ENCODE data around the gene MED15. TPM values are rescaled to one million over a fixed set of nuclear protein-coding genes. Genes with fewer than 3 reads are reported as not detected.

MED15 gene
- total RNA-seq, 1 donor from 2014 or later: 135 TPM

GRCh38 chr22:20531154-20531403, 23.7 kb downstream of the MED15 start:
- Mint-ChIP-seq H3K4me3 (no peak overlapping the region), H3K27me3 (ENCODE audit: low read depth) (no peaks in the 10 kb centered on the region), H3K4me1 (peaks cover 52% of the 10 kb centered on the region), H3K9me3 (peaks cover 4% of the 10 kb centered on the region), H3K27ac (peak overlapping the region; percentile 94), H3K36me3 (peaks cover 8% of the 10 kb centered on the region)
- TF ChIP-seq CTCF (IDR thresholded peaks at IDR 0.05; ENCODE audit: unreplicated experiment): no peak
- DNase-seq (ENCODE audit: low spot score in 2 of 2, unreplicated experiment in 2 of 2): no peak

- no peak for TF ChIP-seq CTCF (IDR thresholded peaks at IDR 0.05; ENCODE audit: unreplicated experiment)
- H3K4me3 Mint-ChIP-seq: no peak overlapping the region
- no peak for DNase-seq (ENCODE audit: low spot score in 2 of 2, unreplicated experiment in 2 of 2)
- H3K27me3 Mint-ChIP-seq (ENCODE audit: low read depth): no peaks in the 10 kb centered on the region
- H3K27ac Mint-ChIP-seq: peak overlapping the region; percentile 94
- H3K4me1 Mint-ChIP-seq: peaks cover 47% of the 10 kb centered on the region
- H3K9me3 Mint-ChIP-seq: peaks cover 4% of the 10 kb centered on the region
- H3K36me3 Mint-ChIP-seq: peaks cover 8% of the 10 kb centered on the region
These were observed 24.2 kb downstream of the MED15 start for GRCh38 chr22:20531404-20532201.

- Mint-ChIP-seq H3K4me3 (no peak overlapping the region), H3K9me3 (peaks cover 4% of the 10 kb centered on the region), H3K27ac (peak overlapping the region; percentile 94), H3K36me3 (peaks cover 11% of the 10 kb centered on the region), H3K27me3 (ENCODE audit: low read depth) (no peaks in the 10 kb centered on the region), H3K4me1 (peaks cover 41% of the 10 kb centered on the region)
- DNase-seq (ENCODE audit: low spot score in 2 of 2, unreplicated experiment in 2 of 2): no peak
- no peak for TF ChIP-seq CTCF (IDR thresholded peaks at IDR 0.05; ENCODE audit: unreplicated experiment)
These were observed 25.0 kb downstream of the MED15 start for GRCh38 chr22:20532256-20532993.

GRCh38 chr22:20533095-20533878, 25.9 kb downstream of the MED15 start:
- Mint-ChIP-seq H3K36me3 (peaks cover 11% of the 10 kb centered on the region), H3K4me3 (no peak overlapping the region), H3K27me3 (ENCODE audit: low read depth) (no peaks in the 10 kb centered on the region), H3K4me1 (peaks cover 41% of the 10 kb centered on the region), H3K27ac (peak overlapping the region; percentile 94), H3K9me3 (no peaks in the 10 kb centered on the region)
- DNase-seq (ENCODE audit: low spot score in 2 of 2, unreplicated experiment in 2 of 2): no peak
- TF ChIP-seq CTCF (IDR thresholded peaks at IDR 0.05; ENCODE audit: unreplicated experiment): no peak

GRCh38 chr22:20533879-20534265, 26.5 kb downstream of the MED15 start:
- Mint-ChIP-seq H3K9me3 (no peaks in the 10 kb centered on the region), H3K4me3 (no peak overlapping the region), H3K4me1 (peaks cover 41% of the 10 kb centered on the region), H3K27me3 (ENCODE audit: low read depth) (no peaks in the 10 kb centered on the region), H3K36me3 (peaks cover 13% of the 10 kb centered on the region), H3K27ac (peak overlapping the region; percentile 67)
- TF ChIP-seq CTCF (IDR thresholded peaks at IDR 0.05; ENCODE audit: unreplicated experiment): no peak
- DNase-seq (ENCODE audit: low spot score in 2 of 2, unreplicated experiment in 2 of 2): no peak
